Astrocyte of the hippocampus (primary cell): ENCODE measurements around the gene WAC.
A peak's percentile ranks its signal among the peaks of the same experiment; 100 is the strongest.
"Not testable (repeated sequence)": the region's sequence is repeated elsewhere in the genome, so short reads cannot be mapped to it uniquely, and the experiment has no call there.

Experiments
- DNase-seq: peaks from one replicate; pipeline ENCODE4 v3.0.0; 2011; ENCODE audit warnings: low read depth, low spot score

Gene WAC, protein sequence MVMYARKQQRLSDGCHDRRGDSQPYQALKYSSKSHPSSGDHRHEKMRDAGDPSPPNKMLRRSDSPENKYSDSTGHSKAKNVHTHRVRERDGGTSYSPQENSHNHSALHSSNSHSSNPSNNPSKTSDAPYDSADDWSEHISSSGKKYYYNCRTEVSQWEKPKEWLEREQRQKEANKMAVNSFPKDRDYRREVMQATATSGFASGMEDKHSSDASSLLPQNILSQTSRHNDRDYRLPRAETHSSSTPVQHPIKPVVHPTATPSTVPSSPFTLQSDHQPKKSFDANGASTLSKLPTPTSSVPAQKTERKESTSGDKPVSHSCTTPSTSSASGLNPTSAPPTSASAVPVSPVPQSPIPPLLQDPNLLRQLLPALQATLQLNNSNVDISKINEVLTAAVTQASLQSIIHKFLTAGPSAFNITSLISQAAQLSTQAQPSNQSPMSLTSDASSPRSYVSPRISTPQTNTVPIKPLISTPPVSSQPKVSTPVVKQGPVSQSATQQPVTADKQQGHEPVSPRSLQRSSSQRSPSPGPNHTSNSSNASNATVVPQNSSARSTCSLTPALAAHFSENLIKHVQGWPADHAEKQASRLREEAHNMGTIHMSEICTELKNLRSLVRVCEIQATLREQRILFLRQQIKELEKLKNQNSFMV

DNA sequence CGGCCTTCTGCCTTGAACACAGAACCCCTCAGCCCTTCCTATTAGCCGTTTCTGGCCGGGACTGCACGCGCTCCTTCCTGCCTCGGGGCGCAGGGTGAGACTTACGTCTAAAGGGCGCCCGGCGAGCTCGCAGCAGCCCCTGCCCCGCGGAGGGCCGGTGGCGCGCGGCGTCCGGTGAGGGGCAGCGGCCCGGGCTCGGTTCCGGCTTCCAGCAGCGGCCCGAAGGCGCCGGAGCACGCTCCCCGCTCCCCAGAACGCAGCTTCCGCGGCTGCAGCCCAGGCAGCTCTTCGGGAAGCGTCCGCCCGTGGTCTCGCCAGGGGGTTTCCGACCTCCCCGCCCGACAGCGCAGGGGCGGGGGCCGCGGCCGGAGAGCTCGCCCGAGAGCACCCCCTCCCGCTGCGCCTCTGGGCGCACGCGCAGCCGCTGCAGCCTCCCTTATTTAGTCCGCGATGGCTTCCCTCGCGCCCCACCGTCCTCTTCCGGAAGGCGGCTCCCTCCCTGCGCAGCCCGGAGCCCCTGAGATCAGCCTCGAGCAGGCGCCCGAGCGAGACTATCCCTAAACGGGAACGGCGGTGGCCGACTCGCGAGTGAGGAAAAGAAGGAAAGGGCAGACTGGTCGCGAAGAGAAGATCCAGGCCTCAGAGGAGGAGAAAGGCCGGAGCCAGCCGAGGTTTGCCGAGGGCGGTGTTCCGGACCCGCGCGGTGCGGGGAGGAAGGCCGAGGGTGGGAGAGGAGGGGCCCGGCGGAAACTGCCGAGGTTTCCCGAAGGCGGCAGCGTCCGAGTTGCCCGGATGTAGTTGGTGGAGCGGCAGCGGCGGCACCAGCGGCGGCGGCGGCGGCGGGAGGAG, at the start of gene WAC:
TSS of gene WAC (plus strand) at position 782 of the 849 bp plus-strand sequence. CDS start 462 bp downstream, outside the sequence.
- peak; percentile 98 for DNase-seq

DNA sequence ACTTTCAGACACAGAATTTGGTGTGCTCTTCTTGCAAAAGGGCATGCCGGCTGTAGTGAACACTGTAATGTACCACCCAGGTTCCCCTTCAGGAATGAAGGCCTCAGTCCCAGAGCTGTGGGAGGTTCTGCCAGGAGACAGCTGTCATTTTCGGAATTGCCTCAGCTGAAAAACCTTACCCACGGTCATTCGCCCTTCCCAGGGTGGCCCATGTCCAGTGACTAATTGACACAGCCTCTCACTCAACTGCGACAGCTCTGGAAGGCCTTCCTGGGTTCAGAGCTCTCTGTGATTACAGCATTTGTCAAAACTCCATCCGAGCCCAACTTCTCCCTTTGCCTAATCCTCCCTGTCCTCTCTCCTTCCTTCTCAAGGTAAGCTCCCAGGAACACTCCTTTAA, 43.7 kb upstream of the WAC start:
- no peak for DNase-seq

DNA sequence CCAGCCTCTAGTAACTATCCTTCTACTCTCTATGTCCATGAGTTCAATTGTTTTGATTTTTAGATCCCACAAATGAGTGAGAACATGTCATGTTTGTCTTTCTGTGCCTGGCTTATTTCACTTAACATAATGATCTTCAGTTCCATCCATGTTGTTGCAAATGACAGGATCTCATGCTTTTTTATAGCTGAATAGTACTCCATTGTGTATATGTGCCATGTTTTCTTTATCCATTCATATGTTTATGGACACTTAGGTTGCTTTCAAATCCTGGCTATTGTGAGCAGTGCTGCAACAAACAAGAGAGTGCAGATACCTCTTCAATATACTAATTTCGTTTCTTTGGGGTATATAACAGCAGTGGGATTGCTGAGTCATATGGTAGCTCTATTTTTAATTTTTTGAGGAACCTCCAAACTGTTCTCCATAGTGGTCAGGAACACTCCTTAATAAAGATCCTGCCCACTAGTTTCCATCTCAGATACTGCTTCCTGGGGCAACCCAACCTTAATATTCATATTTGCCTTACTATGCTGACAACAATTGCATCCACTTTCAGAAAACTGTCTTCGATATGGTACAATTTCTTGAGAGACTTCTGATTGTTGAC, 42.6 kb upstream of the WAC start:
- not testable (repeated sequence) for DNase-seq

DNA sequence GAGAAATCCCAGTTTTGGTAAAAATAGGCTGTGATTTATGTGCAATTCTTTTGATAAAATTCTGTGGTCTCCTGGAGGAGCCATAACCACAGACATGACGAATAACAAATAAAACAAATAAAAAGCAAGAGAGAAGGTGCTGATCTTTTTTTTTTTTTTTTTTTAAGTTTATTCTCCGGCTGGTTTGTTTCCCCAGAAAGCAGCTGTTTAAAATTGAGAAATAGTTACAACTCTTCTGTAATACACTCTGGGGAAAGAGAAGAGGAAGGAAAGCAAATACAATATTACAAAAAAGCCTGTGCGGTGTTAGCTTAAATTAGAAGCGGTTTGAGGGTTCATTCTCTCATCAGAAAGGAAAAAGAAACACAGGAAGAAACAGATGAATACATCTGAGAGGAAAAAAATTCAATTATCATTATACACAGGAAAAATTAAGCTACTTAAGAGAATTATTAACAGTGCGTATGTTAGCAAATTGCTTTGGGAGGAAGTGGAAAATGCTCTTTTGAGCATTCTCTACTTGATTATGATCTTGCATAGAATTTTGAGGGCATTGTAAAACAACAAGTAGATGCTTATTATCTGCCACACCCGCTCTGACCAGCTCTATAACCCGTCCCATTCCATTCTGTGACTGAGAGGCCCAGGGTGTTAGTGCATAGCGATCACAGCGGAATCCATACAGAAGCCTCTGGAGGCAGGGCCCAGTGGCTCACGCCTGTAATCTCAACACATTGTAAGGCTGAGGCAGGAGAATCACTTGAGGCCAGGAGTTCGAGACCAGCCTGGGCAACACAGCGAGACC, 40.6 kb upstream of the WAC start:
- no peak for DNase-seq

DNA sequence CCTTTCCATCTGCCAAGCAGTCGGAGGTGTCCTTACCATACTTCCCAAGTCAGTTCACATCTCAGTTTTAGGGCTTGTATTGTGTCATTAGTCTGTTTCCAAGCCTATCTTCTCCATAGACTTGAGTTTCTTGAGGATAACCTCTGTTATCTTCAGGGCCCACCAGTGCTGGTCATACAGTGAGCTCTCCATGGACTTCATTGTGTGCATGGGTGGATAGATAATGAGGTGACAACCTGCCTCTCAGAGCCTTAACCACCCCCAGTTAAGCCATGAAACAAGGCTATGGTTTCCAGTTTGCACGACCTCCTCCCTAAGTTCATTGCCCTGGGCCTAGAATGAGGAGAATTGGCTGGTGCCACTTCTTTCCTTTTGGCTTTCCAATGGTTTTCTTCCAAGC, 38.5 kb upstream of the WAC start:
- no peak for DNase-seq

DNA sequence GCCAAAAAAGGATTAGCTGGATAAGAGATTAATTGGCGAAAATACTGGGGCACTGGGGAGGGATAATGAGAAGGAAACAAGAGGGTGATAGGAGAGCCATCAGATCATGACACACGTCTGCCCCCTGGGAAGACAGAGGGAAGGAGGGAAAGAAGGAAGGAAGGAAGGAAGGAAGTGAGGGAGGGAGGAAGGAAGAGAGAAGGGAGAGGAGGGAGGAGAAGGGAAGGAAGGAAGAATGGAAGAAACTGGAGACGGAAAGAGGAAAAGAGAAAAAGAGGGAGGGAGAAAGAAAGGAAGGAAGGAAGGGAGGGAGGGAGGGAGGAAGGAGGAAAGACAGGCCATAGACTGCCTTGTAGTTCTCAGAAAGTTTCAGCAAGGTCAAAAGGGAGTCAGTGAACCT, 37.8 kb upstream of the WAC start:
- DNase-seq: no peak

DNA sequence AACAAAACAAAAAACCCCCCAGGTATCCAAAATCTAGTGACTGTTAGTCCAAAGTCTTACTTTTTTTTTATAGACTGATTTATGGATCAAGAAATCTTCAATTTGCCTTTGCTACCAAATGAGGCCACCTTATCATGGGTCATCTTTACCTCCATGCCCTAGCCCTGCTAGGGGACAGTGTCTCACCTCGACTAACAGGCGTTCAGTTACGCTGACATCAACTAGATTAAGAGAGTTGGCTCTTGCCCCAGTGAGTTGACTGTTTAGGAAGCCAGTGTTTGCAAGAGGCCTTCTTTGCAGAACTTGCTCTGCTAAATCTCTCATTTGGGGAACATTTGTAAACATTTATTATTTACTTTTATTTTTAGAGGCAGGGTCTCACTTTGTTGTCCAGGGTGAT, 36.9 kb upstream of the WAC start:
- DNase-seq: no peak

DNA sequence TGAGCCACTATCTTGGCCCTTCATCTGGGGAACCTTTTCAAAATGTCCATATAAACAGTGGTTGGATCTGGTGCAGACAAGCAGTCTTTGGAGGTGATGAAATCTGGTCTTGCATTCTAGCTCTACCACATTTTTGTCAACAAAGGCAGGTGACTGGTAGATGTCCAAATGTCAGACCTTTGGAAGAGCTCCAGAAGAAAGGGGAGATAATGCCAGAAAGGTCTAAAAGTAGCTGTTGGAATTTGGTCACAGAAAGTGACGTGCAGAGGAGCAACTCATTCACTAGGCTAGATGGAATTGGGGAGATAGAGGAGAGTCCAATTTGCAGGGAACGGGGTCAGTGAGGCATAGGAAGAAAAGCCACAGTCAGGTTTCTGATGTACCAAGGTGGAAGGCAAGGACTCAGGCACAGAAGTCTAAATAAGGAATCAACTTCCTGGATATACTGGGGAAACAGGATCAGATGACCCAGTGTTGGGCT, 36.4 kb upstream of the WAC start:
- DNase-seq: no peak

DNA sequence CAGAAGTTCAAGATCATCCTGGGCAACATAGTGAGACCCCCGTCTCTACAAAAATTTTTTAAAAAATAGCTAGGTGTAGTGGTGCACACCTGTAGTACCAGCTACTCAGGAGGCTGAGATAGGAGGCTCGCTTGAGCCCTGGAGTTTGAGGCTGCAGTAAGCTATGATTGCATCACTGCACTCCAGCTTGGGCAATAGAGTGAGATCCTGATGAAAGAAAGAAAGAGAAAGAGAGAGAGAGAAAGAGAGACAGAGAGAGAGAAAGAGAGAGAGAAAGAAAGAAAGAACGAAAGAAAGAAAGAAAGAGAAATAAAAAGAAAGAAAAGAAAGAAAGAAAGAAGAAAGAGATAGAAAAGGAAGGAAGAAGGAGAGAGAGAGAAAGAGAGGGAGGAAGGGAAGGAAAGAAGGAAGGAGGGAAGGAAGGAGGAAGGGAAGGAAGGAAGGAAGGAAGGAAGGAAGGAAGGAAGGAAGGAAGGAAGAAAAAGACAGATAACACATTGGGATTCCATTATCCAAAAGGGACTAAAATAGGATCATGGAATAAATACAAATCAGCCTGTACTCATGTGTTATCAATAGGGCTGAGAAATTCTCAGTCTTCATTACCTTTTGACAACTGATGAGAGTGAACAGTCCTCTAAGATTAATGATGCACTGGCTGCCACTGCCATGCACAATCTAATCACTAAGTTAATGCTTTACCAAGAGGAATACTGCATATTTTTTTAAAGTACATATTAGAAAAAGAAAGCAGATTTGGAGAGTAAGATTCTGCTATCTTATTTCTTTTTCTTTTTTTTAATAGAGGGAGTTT, 35.4 kb upstream of the WAC start:
- DNase-seq: no peak

DNA sequence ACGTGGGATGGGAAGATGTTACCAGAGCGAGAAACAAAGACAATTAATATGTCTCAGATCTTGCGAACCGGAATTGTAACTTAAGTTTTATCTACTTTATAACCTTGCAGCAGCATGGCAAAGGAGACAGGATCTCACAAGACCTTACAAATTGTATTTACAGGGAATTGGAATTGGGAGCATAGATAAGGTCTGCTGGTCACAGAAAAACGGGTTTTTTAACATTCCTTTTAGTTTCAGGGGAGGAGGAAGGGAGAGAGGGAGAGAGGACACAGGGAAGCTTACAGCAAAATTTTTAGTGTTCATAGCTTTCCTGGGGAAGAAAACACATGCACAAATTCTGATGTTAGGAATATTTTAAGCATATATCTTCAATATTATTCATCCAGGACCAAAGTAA, 32.7 kb upstream of the WAC start:
- DNase-seq: not testable (repeated sequence)

DNA sequence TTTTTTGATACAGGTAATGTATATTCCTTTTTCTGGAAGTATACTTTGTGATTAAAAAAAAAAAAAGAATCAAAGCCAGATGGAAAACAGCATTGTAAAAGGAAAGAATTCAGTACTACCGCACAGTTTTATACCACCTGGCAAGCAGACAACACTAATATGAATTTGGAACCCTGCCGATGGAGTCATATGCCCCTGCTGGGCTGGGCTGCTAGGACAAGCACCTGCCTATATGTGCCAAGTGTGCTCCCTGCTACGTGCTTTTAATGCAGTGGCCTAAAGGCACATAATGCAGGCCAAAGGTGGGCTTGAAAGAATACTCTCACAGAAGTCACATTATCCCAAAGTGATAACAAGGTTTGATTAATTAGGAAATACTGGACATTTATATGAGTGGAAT, 29.8 kb upstream of the WAC start:
- peak; percentile 13 for DNase-seq

DNA sequence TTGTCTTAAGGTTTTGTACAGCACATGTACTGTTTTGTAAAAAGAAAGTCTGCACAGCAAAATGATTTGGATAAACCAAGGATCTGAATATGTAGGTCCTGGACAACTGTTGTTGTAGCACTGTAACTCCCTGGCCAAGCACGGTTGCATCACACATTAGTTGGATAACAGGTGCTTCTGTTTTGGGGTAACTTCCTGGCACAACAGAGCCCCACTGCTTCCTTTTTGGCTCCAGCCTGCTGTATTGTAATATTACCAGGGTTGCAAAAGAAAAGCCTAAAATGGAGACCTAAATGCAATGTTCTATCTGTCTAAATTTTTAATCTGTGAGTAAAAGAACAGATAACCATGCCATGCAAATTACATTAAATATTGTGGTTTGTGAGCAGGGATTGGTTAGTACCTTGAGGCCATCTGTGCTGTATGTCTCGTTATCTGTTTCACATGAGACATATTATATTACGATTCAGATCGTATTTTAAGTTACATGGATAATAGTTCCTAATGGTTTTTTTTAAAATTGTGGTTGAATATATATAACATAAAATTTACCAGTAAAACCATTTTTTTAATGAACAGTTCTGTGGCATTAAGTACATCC, 27.5 kb upstream of the WAC start:
- no peak for DNase-seq

DNA sequence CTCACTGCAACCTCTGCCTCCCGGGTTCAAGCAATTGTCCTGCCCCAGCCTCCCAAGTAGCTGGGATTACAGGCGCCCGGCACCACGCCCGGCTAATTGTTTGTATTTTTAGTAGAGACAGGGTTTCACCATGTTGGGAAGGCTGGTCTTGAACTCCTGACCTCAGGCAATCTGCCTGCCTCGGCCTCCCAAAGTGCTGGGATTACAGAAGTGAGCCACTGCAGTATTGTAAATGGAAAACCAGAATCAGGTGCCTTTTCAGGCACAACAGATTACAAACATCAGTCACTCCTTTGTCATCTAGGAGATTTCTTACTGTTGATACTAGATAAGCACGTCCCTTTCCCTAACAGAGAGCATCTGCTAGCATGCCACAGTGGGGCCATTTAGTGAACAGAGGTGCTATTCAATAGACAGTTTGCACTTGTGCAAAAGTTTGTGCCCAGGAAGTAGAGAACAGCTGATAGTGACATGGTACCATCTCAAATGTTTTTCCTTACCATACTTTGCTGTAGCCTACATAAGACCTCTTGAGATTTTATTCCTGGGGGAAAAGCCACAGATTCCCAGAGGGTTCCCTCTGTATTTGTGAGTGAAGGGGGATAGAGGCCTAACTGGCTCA, 24.5 kb upstream of the WAC start:
- DNase-seq: no peak

DNA sequence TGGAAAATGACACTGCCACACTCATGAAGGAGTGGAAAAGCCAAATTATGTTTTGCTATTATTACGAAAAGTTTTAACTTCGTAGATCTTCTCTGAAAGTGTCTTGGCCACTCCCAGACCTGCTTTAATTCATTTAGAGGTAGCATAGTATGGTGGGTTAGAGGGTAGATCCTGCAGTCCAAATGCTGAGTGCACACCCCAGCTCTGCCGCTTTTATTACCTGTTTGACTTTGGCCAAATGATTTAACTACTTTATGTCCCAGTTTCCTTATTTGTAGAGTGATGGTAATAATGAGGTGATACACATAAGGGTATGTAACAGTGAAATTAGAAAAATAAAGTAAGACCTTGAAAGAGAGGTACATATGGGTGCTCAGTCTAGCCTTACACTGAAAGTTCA, 23.6 kb upstream of the WAC start:
- DNase-seq: no peak

DNA sequence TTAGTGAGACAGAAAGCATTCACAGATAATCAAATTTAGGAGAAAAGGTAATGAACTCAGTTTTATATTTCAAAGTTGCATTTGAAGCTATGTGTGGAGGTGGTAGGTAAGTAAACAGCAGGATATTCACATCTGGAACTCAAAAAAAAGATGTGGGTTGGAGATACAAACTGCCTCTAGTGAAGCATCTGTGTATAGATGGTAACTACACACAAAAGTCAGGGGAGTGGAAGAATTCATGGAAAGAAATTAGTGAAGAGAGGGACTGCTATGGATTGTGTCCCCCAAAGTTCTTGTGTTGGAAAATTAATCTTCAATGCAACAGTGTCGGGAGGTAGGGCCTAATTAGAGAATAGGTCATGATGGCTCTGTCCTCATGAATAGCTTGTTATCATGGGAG, 18.3 kb upstream of the WAC start:
- DNase-seq: no peak

DNA sequence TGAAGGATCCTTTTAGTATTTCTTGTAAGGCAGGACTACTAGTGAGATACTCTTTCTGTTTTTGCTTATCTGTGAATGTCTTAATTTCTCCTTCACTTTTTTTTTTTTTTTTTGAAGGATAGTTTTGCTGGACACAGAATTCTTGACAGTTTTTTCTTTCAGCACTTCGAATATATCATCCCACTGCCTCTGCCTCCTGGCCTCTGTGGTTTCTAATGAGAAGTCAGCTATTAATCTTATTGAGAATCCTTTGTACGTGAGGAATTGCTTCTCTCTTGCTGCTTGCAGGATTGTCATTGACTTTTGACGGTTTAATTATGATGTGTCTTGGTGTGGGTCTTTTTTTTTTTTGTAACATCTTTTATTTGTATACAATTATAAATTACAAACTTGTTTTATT, 12.6 kb upstream of the WAC start:
- no peak for DNase-seq

DNA sequence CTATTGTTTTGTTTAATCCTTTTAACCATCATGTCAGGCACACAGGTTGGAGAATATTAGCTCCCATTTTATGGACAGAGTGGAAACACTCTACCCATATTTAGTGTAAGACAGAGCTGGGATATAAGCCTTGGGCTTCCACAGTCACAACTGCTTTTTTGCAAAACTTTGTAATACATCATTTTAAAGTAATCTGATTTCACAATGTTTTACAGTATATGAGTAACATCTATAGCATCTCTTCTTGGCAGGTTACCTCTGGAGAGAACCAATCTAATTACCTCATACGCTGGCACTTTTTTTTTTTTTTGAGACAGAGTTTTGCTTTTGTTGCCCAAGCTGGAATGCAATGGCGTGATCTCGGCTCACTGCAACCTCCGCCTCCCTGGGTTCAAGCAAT, 12.1 kb upstream of the WAC start:
- peak; percentile 12 for DNase-seq

DNA sequence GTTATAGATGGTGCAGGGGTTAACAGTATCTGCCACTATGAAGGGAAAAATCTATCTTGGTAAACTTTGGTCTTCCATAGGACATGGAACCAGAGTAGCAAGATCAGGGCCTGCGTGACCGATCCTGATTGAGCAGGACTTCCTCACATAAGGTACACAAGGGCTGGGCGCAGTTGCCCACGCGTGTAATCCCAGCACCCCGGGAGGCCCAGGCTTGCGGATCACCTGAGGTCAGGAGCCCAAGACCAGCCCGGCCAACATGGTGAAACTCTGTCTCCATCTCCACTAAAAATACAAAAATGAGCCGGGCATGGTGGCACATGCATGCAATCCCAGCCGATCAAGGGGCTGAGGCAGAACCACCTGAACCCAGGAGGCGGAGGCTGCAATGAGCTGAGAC, 11.0 kb upstream of the WAC start:
- DNase-seq: not testable (repeated sequence)

DNA sequence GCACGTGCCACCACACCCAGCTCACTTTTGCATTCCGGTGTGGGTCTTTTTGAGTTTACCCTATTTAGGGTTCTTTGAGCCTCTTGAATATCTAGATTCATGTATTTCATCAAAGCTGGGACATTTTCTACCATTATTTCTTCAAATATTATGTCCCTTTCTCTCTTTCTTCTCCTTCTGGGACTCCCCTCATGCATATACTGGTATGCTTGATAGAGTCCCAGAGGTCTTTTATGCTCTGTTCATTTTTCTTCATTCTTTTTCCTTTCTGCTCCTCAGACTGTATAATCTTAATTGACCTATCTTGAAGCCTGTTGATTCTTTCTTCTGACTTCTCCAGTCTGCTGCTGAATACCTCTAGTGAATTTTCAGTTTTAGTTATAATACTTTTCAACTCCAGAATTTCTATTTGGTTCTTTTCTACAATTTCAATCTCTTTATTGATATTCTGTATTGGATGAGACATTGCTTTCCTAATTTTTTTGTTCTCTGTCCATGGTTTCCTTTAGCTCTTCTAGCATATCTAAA, 9.1 kb upstream of the WAC start:
- DNase-seq: no peak
